ENCODE measurements around the gene LMO2.
"Not testable (repeated sequence)": the region's sequence is repeated elsewhere in the genome, so short reads cannot be mapped to it uniquely, and the experiment has no call there.

The LMO2 gene

GRCh38 chr11:33827206-33827605, 64.7 kb downstream of the LMO2 start:
- Histone ChIP-seq H3K27ac (ENCODE audit: insufficient read depth, low read length, poor library complexity, severe bottlenecking) (no peak overlapping the region), H3K27me3 (replicated peaks; ENCODE audit: control insufficient read depth, insufficient read depth, low read length, poor library complexity, severe bottlenecking) (peaks cover 36% of the 10 kb centered on the region), H3K9me3 (ENCODE audit: control insufficient read depth, low read length) (no peaks in the 10 kb centered on the region), H3K36me3 (ENCODE audit: control insufficient read depth, insufficient read depth, low read length) (no peaks in the 10 kb centered on the region), H3K4me1 (ENCODE audit: control insufficient read depth, insufficient read depth, low read length, poor library complexity, severe bottlenecking) (peaks cover 6% of the 10 kb centered on the region), H3K4me3 (ENCODE audit: insufficient read depth, low read depth, low read length, poor library complexity, severe bottlenecking) (no peak overlapping the region)
- no peak for DNase-seq

GRCh38 chr11:33825854-33826560, 65.9 kb downstream of the LMO2 start:
- Histone ChIP-seq H3K36me3 (ENCODE audit: control insufficient read depth, insufficient read depth, low read length) (no peaks in the 10 kb centered on the region), H3K27me3 (replicated peaks; ENCODE audit: control insufficient read depth, insufficient read depth, low read length, poor library complexity, severe bottlenecking) (peaks cover 30% of the 10 kb centered on the region), H3K4me3 (ENCODE audit: insufficient read depth, low read depth, low read length, poor library complexity, severe bottlenecking) (no peak overlapping the region), H3K27ac (ENCODE audit: insufficient read depth, low read length, poor library complexity, severe bottlenecking) (no peak overlapping the region), H3K9me3 (ENCODE audit: control insufficient read depth, low read length) (no peaks in the 10 kb centered on the region), H3K4me1 (ENCODE audit: control insufficient read depth, insufficient read depth, low read length, poor library complexity, severe bottlenecking) (peaks cover 6% of the 10 kb centered on the region)
- DNase-seq: no peak

- H3K27me3 ChIP-seq (replicated peaks; ENCODE audit: control insufficient read depth, insufficient read depth, low read length, poor library complexity, severe bottlenecking); H3K4me3 ChIP-seq (ENCODE audit: insufficient read depth, low read depth, low read length, poor library complexity, severe bottlenecking); H3K27ac ChIP-seq (ENCODE audit: insufficient read depth, low read length, poor library complexity, severe bottlenecking); H3K9me3 ChIP-seq (ENCODE audit: control insufficient read depth, low read length); H3K36me3 ChIP-seq (ENCODE audit: control insufficient read depth, insufficient read depth, low read length); DNase-seq; H3K4me1 ChIP-seq (ENCODE audit: control insufficient read depth, insufficient read depth, low read length, poor library complexity, severe bottlenecking): not testable (repeated sequence)
Observed at GRCh38 chr11:33822981-33823380, 68.9 kb downstream of the LMO2 start.

GRCh38 chr11:33819278-33820035, 72.4 kb downstream of the LMO2 start:
- DNase-seq: no peak
- no peaks in the 10 kb centered on the region for H3K27me3 ChIP-seq (replicated peaks; ENCODE audit: control insufficient read depth, insufficient read depth, low read length, poor library complexity, severe bottlenecking)
- H3K27ac ChIP-seq (ENCODE audit: insufficient read depth, low read length, poor library complexity, severe bottlenecking): no peak overlapping the region
- H3K9me3 ChIP-seq (ENCODE audit: control insufficient read depth, low read length): no peaks in the 10 kb centered on the region
- no peak overlapping the region for H3K4me3 ChIP-seq (ENCODE audit: insufficient read depth, low read depth, low read length, poor library complexity, severe bottlenecking)
- no peaks in the 10 kb centered on the region for H3K4me1 ChIP-seq (ENCODE audit: control insufficient read depth, insufficient read depth, low read length, poor library complexity, severe bottlenecking)
- H3K36me3 ChIP-seq (ENCODE audit: control insufficient read depth, insufficient read depth, low read length): no peaks in the 10 kb centered on the region
